ENCODE data around the gene TMED9.
A peak's percentile ranks its signal among the peaks of the same experiment; 100 is the strongest.
"Not testable (repeated sequence)": the region's sequence is repeated elsewhere in the genome, so short reads cannot be mapped to it uniquely, and the experiment has no call there.

Gene TMED9

DNA sequence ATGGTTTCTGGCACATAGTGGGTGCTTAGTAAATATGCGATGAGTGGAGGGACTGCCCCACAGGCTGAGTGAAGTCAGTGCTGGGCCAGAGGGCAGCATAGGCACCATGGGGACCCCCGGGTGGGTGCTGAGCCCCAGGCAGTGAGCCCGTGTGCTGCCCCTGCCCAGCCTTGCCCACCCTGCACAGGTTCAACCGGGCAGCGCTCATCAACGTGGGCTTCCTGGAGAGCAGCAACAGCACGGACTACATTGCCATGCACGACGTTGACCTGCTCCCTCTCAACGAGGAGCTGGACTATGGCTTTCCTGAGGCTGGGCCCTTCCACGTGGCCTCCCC lies 15.1 kb downstream of the TMED9 start:
- no peak for ATAC-seq

DNA sequence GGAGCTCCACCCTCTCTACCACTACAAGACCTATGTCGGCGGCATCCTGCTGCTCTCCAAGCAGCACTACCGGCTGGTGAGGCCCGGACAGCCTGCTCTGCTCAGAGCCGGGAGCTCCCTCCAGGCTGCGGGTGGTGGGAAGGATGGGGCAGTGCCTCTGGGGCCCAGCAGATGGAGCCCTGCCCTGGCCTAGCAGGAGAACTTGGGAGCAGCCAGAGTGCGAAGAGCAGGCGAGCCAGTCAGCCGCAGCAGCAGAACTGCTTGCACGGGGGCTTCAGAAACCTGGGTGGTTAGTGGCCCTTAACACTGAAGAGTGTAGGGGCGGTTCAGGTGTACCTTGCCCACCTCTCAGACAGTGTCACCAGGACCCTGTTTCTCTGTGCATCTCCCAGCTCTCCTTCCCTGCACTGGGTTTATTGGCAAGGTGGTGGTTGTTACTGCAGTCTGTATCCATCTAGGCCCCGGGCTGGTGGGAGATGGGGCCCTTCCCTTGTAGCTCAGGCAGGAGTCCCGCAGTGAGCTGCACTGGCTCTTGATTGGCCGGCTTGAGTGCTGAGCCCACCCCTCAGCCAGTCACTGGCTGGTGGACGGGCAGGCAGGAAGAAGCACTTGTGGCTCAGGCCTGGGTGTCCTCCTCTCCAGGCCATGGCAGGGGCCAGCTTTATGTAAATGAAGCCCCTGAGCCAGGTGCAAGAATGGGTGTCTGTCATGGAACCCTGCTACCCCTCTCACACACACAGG lies 15.6 kb downstream of the TMED9 start:
- ATAC-seq: peak; percentile 77 to 84

DNA sequence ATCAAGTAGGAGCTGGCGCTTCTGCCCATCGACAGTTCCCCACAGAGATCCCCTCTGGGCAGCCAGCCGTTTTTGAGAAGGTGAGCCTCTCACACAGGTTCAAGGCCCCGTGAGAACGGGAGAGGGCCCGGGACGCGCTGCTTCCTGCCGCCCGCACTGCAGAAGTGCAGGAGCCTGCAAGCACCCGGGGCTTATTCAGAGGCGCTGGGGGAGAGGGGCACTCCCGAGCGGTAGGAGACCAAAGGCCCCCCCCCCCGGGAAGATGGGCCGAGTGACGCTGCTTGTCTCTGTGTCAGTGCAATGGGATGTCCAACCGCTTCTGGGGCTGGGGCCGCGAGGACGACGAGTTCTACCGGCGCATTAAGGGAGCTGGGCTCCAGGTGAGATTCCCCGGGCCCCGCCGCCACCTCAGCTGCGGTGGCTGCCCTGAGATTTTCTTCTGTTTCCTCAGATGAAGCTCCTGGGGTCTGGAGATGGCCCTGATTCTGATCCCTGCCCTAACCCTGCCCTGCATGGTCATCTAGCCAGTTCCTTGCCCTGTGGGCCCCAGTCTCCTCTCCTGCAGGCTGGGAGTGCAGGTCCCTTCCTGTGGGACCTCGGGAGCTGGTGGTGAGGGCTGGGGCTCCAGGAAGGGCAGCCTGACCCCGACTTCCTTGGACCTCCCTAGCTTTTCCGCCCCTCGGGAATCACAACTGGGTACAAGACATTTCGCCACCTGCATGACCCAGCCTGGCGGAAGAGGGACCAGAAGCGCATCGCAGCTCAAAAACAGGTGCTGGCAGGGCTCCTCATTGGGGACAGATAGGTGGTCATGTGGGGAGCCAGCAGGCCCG lies 16.5 kb downstream of the TMED9 start:
- no peak for ATAC-seq

DNA sequence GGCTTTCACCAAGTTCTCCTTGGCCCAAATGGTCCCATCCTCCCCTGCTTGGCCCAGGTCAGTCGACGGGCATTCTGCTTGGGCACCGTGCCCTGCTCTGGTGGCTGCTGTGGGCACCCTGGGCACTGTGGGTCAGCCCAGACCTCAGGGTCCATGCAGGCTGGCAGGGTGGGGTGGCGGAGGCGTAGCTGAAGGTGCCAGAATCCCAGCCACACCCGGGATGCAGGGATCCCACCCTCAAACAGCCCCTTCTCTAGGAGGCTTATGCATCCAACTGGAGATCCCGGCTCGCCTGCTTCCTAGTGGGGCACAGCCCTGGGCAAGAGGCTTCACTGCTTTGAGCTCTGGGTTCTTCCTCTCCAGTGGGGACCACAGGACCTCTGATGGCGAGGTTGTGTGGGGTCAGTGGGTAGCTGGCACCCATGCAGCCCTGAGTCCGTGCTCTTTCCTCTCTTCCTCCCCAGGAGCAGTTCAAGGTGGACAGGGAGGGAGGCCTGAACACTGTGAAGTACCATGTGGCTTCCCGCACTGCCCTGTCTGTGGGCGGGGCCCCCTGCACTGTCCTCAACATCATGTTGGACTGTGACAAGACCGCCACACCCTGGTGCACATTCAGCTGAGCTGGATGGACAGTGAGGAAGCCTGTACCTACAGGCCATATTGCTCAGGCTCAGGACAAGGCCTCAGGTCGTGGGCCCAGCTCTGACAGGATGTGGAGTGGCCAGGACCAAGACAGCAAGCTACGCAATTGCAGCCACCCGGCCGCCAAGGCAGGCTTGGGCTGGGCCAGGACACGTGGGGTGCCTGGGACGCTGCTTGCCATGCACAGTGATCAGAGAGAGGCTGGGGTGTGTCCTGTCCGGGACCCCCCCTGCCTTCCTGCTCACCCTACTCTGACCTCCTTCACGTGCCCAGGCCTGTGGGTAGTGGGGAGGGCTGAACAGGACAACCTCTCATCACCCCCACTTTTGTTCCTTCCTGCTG lies 17.4 kb downstream of the TMED9 start:
- no peak for ATAC-seq

DNA sequence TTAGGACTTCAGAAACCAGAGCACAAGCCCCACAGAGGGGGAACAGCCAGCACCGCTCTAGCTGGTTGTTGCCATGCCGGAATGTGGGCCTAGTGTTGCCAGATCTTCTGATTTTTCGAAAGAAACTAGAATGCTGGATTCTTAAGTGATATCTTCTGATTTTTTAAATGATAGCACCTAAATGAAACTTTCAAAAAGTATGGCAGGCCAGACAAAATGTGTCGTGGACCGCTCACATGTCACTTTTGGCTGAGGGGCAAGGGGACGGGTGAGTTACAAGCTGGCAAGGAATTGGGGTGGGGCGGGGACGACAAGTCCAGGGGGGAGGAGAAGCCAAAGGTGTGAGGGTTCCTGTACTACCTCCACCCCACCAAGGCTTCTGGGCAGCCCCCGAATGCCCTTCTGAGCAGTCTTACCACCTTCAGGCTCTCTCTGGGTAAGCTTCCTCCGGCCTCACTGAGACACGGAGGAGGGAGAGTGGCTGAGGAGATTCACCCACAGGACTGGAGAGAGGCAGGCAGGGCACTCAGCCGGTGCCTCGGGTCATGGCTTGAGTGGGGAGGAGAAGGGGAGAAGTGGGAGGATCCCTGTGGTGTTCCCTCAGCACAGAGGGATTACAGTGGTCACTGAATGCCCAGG lies 18.2 kb downstream of the TMED9 start:
- ATAC-seq: no peak

DNA sequence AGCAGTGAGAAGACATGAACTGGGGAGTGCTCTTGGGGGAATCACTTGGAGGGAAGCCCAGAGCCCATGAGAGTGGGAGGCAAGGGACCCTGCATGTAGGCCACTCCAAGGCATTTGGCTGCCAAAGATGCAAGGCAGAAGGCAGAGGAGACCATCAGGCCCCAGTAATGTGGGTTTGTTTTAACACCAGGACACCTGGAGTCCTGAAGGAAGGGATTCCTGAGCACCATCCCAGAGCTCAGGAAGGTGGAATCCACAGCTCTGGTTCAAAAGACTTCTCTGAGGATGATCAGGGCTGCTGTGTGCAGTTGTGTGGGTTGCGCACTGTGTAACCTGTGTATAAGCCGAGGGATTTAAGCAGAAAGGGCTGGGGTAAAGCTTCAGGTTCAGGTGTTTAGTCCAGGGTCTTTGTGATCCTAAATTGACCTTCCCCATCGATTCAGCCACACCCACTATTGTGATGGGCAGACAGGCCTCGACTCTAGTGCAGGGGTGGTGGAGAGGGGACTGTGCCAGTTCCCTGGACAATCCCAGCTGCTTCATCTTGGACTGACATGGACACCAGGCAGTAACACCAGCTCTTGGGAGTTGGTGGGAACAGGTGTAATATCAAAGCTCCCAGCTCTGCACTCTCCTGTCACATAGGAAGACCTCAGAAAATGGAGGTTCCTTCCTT lies 18.9 kb downstream of the TMED9 start:
- no peak for ATAC-seq

DNA sequence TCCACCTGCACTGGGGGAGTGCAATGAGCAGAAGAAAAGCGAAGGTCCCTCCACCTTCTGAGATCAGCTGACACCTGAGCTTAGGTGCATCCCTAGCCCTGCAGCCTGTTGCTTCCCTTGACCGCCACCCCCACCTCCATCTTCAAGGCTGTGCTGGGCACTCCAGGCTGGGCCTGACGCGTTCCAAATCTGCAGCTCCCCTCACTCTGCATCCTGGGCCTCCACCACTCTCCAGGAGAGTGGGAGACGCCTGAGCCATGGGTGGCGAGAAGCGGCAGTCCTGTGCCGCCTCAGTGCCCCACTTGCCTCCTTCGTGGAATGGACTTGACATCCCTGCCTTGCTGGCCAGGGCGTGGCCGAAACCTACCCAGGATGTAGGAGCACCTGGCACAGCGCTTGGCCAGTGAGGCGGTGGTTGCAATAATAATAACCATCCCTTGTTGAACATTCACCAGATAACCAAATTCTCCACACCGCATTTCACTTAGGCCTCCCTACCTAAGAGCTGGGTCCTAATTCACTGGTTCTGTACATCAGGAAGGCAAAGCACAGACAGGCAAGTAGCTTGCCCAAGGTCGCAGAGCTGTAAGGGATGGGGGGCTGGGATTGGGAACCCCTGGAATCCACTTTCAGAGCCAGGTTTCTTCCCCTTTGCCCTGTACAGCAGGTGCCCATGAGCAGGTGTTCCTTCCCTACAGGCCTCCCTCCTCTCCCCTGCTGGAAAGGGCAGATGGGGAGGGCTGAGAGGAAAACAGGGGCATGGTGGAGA lies 19.6 kb downstream of the TMED9 start:
- no peak for ATAC-seq

DNA sequence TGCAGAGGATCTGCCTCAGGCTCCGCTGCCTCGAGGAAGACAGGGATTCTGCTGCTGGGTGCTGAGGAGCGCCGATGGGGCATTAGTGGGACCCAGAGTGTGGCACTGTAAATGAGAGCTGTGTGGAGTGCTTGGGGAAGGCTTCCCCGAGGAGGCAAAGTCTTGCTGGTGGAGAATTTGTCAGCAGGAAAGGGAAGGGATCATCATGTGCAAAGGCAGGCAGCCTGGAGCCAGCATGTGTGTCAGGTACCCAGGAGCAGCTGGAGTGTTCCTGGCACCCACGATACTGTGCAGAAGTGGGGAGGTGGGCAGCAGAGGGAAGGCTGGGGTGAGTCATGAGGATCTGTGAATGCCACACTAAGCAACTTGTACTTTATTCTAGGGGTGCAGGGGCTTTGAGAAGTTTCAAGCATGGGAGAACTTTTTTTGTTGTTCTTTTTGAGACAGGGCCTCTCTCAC lies 20.2 kb downstream of the TMED9 start:
- ATAC-seq: no peak

DNA sequence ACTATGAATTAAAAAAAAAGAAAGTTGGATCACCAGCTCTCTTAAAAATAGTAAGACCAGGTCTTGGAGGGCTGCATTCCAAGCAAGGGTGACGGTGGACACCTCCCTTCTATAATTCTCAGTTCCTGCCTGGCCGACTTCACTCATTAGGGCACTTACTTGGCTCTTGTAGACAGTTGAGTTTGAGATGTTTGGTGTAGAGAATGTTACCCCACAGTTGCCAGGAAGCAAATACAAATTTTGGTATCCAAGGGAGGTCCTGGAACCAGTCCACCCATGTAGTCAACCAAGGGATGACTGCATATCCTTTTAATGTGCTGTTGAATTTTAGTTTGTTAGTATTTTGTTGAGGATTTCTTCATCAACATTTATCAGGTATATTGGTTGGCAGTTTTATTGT lies 28.6 kb downstream of the TMED9 start:
- ATAC-seq: no peak

DNA sequence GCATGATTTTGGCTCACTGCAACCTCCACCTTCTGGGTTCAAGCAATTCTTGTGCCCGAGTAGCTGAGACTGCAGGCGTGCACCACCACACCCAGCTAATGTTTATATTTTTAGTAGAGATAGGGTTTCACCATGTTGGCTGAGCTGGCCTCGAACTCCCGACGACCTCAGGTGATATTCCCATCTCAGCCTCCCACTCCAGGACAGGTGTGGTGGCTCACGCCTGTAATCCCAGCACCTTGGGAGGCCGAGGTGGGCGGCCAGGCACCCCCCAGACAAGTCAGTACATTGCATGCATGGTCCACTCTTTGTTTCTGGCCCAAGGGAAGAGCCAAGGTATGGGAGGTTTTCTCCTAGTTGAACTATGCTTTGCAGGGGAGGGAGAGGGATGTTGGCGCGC lies 32.2 kb downstream of the TMED9 start:
- ATAC-seq: not testable (repeated sequence)

DNA sequence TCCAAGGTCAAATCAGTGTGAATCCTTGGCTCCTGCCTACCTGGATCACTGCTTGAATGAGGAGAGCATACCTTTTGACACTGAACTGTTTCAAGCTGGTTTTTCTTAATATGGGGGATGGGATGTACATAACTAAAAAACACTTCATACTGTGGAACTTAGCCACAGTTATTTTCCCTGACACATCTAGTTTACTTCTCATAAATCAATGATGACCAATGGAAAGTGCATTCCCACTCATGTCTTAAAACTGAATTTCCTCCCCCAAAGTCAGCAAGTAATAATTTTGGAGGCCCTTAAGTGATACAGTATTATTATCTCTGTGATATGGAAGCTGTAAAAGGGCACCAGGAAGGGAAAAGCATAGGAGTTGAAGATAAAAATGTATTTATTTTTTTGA lies 38.2 kb downstream of the TMED9 start:
- ATAC-seq: not testable (repeated sequence)

DNA sequence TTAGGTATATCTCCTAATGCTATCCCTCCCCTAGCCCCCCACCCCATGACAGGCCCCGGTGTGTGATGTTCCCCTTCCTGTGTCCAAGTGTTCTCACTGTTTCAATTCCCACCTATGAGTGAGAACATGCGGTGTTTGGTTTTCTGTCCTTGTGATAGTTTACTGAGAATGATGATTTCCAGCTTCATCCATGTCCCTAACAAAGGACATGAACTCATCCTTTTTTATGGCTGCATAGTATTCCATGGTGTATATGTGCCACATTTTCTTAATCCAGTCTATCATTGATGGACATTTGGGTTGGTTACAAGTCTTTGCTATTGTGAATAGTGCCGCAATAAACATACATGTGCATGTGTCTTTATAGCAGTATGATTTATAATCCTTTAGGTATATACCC lies 42.9 kb downstream of the TMED9 start:
- ATAC-seq: not testable (repeated sequence)

DNA sequence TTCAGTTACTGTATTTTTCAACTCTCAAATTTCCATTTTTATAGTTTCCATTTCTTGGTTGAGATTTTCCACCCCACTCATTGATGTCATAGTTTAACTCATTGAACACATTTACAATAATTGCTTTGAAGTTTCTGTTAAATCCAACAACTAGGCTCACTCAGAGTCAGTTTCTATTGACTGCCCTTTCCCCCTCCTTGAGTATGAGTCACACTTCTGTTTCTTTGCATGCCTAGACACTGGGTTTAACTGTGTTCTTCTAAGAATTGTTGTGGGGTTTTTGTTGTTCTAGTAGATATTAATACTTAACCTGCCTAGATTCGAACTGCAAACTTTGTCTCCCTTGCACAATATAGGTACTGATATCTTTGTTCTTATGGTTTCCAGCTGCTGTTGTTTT lies 53.5 kb downstream of the TMED9 start:
- peak; percentile 91 to 97 for ATAC-seq

Data from activated CD4-positive, CD25-positive, alpha-beta regulatory T cell treated with anti-CD3 and anti-CD28 coated beads, Interleukin-2, amount 50 U/mL, for 24 hours (primary cell).